Measurements from ENCODE around the gene MAML1. TPM values are rescaled to one million over a fixed set of nuclear protein-coding genes. Genes with fewer than 3 reads are reported as not detected.

The MAML1 gene
- polyA plus RNA-seq, 1 of the 3 experiments (the other 2 are of a cell fraction) = 8.1 TPM

- TF ChIP-seq, protein P1, sequence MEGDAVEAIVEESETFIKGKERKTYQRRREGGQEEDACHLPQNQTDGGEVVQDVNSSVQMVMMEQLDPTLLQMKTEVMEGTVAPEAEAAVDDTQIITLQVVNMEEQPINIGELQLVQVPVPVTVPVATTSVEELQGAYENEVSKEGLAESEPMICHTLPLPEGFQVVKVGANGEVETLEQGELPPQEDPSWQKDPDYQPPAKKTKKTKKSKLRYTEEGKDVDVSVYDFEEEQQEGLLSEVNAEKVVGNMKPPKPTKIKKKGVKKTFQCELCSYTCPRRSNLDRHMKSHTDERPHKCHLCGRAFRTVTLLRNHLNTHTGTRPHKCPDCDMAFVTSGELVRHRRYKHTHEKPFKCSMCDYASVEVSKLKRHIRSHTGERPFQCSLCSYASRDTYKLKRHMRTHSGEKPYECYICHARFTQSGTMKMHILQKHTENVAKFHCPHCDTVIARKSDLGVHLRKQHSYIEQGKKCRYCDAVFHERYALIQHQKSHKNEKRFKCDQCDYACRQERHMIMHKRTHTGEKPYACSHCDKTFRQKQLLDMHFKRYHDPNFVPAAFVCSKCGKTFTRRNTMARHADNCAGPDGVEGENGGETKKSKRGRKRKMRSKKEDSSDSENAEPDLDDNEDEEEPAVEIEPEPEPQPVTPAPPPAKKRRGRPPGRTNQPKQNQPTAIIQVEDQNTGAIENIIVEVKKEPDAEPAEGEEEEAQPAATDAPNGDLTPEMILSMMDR (IDR thresholded peaks at IDR 0.05) = peak; percentile 61
- TF ChIP-seq MAX (IDR thresholded peaks at IDR 0.05; ENCODE audit: low read depth) (no peak), USF1 (IDR thresholded peaks at IDR 0.05; ENCODE audit: borderline replicate concordance, low read depth) (no peak), NFIC (IDR thresholded peaks at IDR 0.05; ENCODE audit: borderline replicate concordance) (no peak)
- TF ChIP-seq, protein P2, sequence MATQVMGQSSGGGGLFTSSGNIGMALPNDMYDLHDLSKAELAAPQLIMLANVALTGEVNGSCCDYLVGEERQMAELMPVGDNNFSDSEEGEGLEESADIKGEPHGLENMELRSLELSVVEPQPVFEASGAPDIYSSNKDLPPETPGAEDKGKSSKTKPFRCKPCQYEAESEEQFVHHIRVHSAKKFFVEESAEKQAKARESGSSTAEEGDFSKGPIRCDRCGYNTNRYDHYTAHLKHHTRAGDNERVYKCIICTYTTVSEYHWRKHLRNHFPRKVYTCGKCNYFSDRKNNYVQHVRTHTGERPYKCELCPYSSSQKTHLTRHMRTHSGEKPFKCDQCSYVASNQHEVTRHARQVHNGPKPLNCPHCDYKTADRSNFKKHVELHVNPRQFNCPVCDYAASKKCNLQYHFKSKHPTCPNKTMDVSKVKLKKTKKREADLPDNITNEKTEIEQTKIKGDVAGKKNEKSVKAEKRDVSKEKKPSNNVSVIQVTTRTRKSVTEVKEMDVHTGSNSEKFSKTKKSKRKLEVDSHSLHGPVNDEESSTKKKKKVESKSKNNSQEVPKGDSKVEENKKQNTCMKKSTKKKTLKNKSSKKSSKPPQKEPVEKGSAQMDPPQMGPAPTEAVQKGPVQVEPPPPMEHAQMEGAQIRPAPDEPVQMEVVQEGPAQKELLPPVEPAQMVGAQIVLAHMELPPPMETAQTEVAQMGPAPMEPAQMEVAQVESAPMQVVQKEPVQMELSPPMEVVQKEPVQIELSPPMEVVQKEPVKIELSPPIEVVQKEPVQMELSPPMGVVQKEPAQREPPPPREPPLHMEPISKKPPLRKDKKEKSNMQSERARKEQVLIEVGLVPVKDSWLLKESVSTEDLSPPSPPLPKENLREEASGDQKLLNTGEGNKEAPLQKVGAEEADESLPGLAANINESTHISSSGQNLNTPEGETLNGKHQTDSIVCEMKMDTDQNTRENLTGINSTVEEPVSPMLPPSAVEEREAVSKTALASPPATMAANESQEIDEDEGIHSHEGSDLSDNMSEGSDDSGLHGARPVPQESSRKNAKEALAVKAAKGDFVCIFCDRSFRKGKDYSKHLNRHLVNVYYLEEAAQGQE (IDR thresholded peaks at IDR 0.05; ENCODE audit: low read depth, low read length) = no peak
Measured at GRCh38 chr5:179795863-179796833, 63.5 kb downstream of the MAML1 start (continued).

- H2AFZ ChIP-seq (ENCODE audit: low read depth) = no peak overlapping the region
- peaks cover 4% of the 10 kb centered on the region; the same call in 1 of the 2 replicates for H4K20me1 ChIP-seq (ENCODE audit: insufficient read depth)
- peak overlapping the region in 1 of 2 experiments; percentile 57; a peak in 2 of 4 replicates for H3K4me3 ChIP-seq (ENCODE audit: low read depth in 2 of 2, low read length in 1 of 2)
- no peaks in the 10 kb centered on the region for H3K9me2 ChIP-seq
- no peak for DNase-seq
- POLR2A ChIA-PET = interaction anchor here (1.5 to 1.9 kb wide), 2 partner anchors 8 to 23 kb away, joined by 4 to 6 read pairs; no protein-coding TSS in a partner anchor
- H3K9me3 ChIP-seq = no peaks in the 10 kb centered on the region
- peaks cover 0 to 14% of the 10 kb centered on the region in 2 experiments; a peak in 1 of 4 replicates for H3K4me1 ChIP-seq (ENCODE audit: control insufficient read depth in 1 of 2, insufficient read depth in 2 of 2, low read depth in 1 of 2, low read length in 1 of 2)
- peak overlapping the region; percentile 83; the same call in 1 of the 2 replicates for H3K4me2 ChIP-seq
- 93% methylated on average over 14 of the region's 21 CpGs for WGBS (ENCODE audit: low lambda C conversion rate)
- H3K9ac ChIP-seq = peak overlapping the region; percentile 64; the same call in 1 of the 2 replicates
- H3K36me3 ChIP-seq (replicated peaks in 1 of 2; ENCODE audit: control insufficient read depth in 1 of 2, insufficient read depth in 2 of 2, low read length in 1 of 2) = peaks cover 0 to 41% of the 10 kb centered on the region in 2 experiments
- 0 out of 2 replicates have a peak, but pooled peaks cover 11% of the 10 kb centered on the region for H3K79me2 ChIP-seq (ENCODE audit: insufficient read depth)
- CTCF ChIA-PET = interaction anchor here (0.7 to 8.3 kb wide), 19 partner anchors 10 to 178 kb away, joined by 3 to 67 read pairs (median 4); partner anchors contain the start of genes MAML1 and MGAT4B
- H3K27ac ChIP-seq (ENCODE audit: low read depth in 2 of 2, low read length in 1 of 2) = no peak overlapping the region; a peak in 1 of 4 replicates
- H3K27me3 ChIP-seq (ENCODE audit: insufficient read depth) = no peaks in the 10 kb centered on the region
- peaks cover 4% of the 10 kb centered on the region for H3F3A ChIP-seq (replicated peaks; ENCODE audit: insufficient read depth)
- TF ChIP-seq POLR2AphosphoS5 (IDR thresholded peaks at IDR 0.05; ENCODE audit: low read depth, low read length) = no peak; the same call in 1 of the 2 replicates
- TF ChIP-seq NFIC (IDR thresholded peaks at IDR 0.05; ENCODE audit: borderline replicate concordance) = no peak
Measured at GRCh38 chr5:179796877-179797608, 64.4 kb downstream of the MAML1 start.

Data from SK-N-SH (cell line).